RWPE1 (cell line): Measurements from ENCODE around the gene ZNF362.

Source experiments
- CTCF ChIA-PET: fragments of 350-600 bp; sonication (Branson Sonifier 250); formaldehyde crosslinking; extraction: SDS; loops from one replicate; lab custom pipeline; 2021; lab: Yijun Ruan, JAX
- POLR2A ChIA-PET: fragments of 400-600 bp; formaldehyde crosslinking; extraction: SDS; loops from one replicate; lab custom pipeline; 2020; ENCODE audit warnings: antibody characterized with exemption; ENCODE audit not compliant: low non-redundant PET; lab: Yijun Ruan, JAX
- DNase-seq: peaks from one replicate; pipeline ENCODE4 v3.0.0; 2012; ENCODE audit warnings: low spot score
- H3K27ac ChIP-seq: fragments of 450-650 bp; 2 replicates; pipeline ENCODE4 v1.5.1; 2017
- TF ChIP-seq, protein P1 (sequence below): fragments of 450-650 bp; conservative IDR thresholded peaks from 2 replicates; pipeline ENCODE4 v1.5.1; 2017; ENCODE audit warnings: low read depth, mild to moderate bottlenecking

ZNF362 gene

GRCh38 chr1:33338440-33339211 is 82.3 kb downstream of the ZNF362 start:
- peak overlapping the region; percentile 86 for H3K27ac ChIP-seq
- ChIA-PET CTCF (no interaction called here), POLR2A (no interaction called here)
- no peak for DNase-seq
- TF ChIP-seq, protein P1, sequence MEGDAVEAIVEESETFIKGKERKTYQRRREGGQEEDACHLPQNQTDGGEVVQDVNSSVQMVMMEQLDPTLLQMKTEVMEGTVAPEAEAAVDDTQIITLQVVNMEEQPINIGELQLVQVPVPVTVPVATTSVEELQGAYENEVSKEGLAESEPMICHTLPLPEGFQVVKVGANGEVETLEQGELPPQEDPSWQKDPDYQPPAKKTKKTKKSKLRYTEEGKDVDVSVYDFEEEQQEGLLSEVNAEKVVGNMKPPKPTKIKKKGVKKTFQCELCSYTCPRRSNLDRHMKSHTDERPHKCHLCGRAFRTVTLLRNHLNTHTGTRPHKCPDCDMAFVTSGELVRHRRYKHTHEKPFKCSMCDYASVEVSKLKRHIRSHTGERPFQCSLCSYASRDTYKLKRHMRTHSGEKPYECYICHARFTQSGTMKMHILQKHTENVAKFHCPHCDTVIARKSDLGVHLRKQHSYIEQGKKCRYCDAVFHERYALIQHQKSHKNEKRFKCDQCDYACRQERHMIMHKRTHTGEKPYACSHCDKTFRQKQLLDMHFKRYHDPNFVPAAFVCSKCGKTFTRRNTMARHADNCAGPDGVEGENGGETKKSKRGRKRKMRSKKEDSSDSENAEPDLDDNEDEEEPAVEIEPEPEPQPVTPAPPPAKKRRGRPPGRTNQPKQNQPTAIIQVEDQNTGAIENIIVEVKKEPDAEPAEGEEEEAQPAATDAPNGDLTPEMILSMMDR, result no peak

DNA sequence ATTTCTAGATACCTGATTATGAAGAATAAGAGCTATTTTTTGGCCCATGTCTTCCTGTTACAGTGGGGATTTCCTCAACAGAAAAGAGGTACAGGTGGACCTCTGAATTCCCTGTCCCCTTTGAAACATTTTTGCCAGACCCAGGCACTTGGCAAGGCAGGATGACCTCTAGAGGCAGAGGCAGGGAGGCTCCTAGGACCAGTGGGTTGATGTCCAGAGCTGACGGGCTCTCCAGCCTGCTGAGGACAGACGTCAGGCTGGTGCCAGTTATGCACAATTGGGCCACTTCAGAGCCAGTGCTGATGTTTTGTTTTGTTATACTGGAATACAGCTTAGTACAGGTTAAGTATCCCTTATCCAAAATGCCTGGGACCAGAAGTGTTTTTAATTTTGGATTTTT is 83.1 kb downstream of the ZNF362 start:
- TF ChIP-seq, protein P1, result no peak
- ChIA-PET POLR2A (no interaction called here), CTCF (interaction anchor here (0.5 to 0.6 kb wide), 2 partner anchors 11 to 136 kb away, joined by 3 to 7 read pairs; no protein-coding TSS in a partner anchor)
- H3K27ac ChIP-seq, result peak overlapping the region; percentile 86
- no peak for DNase-seq

DNA sequence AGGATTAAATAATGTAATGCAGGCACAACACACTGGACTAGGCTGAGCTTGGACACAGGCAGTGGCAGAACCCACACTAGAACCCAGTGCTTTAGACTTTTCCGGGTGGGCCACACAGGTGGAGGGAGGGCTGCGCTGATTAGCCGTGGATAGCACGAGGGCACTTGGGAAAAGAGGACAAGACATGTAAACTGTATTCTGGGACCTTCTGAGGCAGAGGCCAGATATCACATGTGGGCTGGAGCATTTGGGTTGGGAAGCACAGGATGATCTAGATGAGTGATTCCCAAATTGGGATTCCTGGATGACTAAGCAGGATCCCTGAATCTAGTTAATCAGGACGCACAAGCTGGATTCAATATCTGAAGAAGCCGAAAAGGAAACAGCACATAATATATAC is 84.9 kb downstream of the ZNF362 start:
- TF ChIP-seq, protein P1, result no peak
- no peak for DNase-seq
- CTCF ChIA-PET, result no interaction called here
- POLR2A ChIA-PET, result no interaction called here
- peak overlapping the region; percentile 68 for H3K27ac ChIP-seq

- DNase-seq, result peak; percentile 74
- POLR2A ChIA-PET, result no interaction called here
- CTCF ChIA-PET, result interaction anchor here (0.6 to 0.7 kb wide), 2 partner anchors 46 to 65 kb away, joined by 3 read pairs; no protein-coding TSS in a partner anchor
- H3K27ac ChIP-seq, result peak overlapping the region; percentile 79
- TF ChIP-seq, protein P1, result no peak
Measured at GRCh38 chr1:33342041-33342723, 85.9 kb downstream of the ZNF362 start.

DNA sequence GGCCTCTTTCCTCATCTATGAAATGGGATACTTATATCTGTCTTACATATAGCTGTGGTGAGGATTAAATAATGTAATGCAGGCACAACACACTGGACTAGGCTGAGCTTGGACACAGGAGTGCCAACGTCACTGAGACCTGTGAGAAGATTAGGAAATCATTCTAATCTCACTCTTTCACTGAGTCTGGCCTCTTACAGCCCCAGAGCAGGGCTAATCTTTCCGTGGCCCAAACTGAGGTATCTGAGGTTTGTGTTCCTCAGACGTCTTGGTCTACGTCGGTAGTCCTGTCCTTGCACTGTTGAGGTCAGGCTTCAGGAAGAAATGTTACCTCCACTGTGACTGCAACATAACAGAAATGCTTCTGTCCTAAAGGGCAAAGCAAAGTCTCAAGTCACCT is 87.2 kb downstream of the ZNF362 start:
- POLR2A ChIA-PET, result no interaction called here
- DNase-seq, result no peak
- peak overlapping the region; percentile 79 for H3K27ac ChIP-seq
- TF ChIP-seq, protein P1, result no peak
- CTCF ChIA-PET, result no interaction called here

DNA sequence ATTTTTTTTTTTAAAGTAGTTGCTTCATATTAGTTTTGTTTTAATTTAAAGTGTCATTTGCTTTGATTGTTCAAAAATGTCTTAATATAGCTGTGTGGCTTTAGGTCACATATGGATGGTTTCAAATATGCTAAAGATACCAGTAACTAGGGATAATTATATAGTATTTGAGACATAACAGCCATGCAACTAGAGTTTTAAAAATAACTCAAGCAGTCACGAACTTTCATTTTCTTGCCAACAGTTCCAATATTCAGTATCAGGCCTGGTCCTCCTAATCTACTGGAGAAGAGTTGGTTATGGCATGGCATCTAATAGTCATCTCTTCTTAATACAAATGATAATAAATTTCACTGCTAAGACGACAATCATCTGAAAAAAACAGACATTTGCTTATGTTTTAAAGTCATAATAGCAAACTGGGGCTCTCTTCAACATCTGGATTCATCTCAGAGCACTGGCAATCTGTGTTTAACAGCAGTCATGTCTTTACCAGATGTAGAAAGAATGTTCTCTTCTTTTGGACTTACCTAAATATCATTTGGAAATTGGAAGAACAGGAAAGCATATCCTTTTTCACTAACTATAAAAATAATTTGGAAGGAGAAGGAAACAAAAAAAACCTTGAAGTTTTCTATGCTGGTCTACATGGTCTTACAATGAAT is 88.7 kb downstream of the ZNF362 start:
- peak overlapping the region; percentile 38; the same call in 1 of the 2 replicates for H3K27ac ChIP-seq
- CTCF ChIA-PET, result no interaction called here
- POLR2A ChIA-PET, result no interaction called here
- DNase-seq, result no peak
- TF ChIP-seq, protein P1, result no peak
